Tongue (tissue), 2 donors: ENCODE measurements around the gene GCSAM. TPM values are rescaled to one million over a fixed set of nuclear protein-coding genes. Genes with fewer than 3 reads are reported as not detected.

Experiments
- DNase-seq: peaks from one replicate; pipeline ENCODE4 v3.0.0-alpha.2; 2015
- total RNA-seq: library from RNA; depleted of rRNA; stranded (reverse); fragments of >200 nt; gene quantifications from one replicate; pipeline ENCODE4 v1.2.3, GENCODE V29; 2014

The GCSAM gene
- total RNA-seq, 1 donor from 2014 or later = 0.41 TPM

- DNase-seq = no peak
Measured at GRCh38 chr3:112129925-112130637, 3.0 kb downstream of the GCSAM start.

- DNase-seq = peak; percentile 70
Measured at GRCh38 chr3:112128843-112129727, 4.0 kb downstream of the GCSAM start.

- DNase-seq = no peak
Measured at GRCh38 chr3:112127522-112128494, 5.2 kb downstream of the GCSAM start.

- peak; percentile 40 for DNase-seq
Measured at GRCh38 chr3:112126511-112126911, 6.5 kb downstream of the GCSAM start.

GRCh38 chr3:112124907-112125607, 8.0 kb downstream of the GCSAM start:
- DNase-seq = peak; percentile 46

GRCh38 chr3:112123548-112123947, 9.5 kb downstream of the GCSAM start:
- no peak for DNase-seq

GRCh38 chr3:112122870-112123269, 10.2 kb downstream of the GCSAM start:
- DNase-seq = no peak

GRCh38 chr3:112121577-112122547, 11.2 kb downstream of the GCSAM start:
- DNase-seq = no peak

GRCh38 chr3:112119962-112120836, 12.8 kb downstream of the GCSAM start:
- no peak for DNase-seq

GRCh38 chr3:112117841-112118571, 15.0 kb downstream of the GCSAM start:
- DNase-seq = no peak

GRCh38 chr3:112117415-112117814, 15.6 kb downstream of the GCSAM start:
- DNase-seq = no peak

- DNase-seq = no peak
Measured at GRCh38 chr3:112116748-112117186, 16.3 kb downstream of the GCSAM start.

- DNase-seq = no peak
Measured at GRCh38 chr3:112115806-112116383, 17.2 kb downstream of the GCSAM start.

- peak; percentile 45 for DNase-seq
Measured at GRCh38 chr3:112115161-112115739, 17.8 kb downstream of the GCSAM start.

- peak; percentile 55 for DNase-seq
Measured at GRCh38 chr3:112114576-112115160, 18.4 kb downstream of the GCSAM start.

GRCh38 chr3:112111785-112112402, 21.2 kb downstream of the GCSAM start:
- peak; percentile 71 for DNase-seq

- no peak for DNase-seq
Measured at GRCh38 chr3:112109322-112109721, 23.7 kb downstream of the GCSAM start.
